Neutrophil (primary cell): ENCODE data around the gene APRT.
A peak's percentile ranks its signal among the peaks of the same experiment; 100 is the strongest.

ENCODE experiments used
- H3K27ac ChIP-seq: fragments of 200-600 bp; sonication (generic); 2 replicates; pipeline ENCODE4 v1.5.1; 2016; ENCODE audit warnings: mild to moderate bottlenecking, moderate library complexity
- H3K27me3 ChIP-seq: fragments of 200-600 bp; sonication (generic); 2 replicates; pipeline ENCODE4 v1.6.0; 2016; ENCODE audit warnings: mild to moderate bottlenecking
- H3K36me3 ChIP-seq: fragments of 200-600 bp; sonication (generic); 2 replicates; pipeline ENCODE4 v1.5.1; 2017
- H3K4me1 ChIP-seq, 2 experiments: fragments of 200-600 bp in 1 of 2; sonication (generic) in 1 of 2; 1 replicate in 1 of 2; 2 replicates in 1 of 2; pipeline versions ENCODE4 v1.5.1 to v1.6.1; 2013 to 2016; ENCODE audit warnings: low read depth in 1 of 2, low read length in 1 of 2, mild to moderate bottlenecking in 1 of 2, moderate library complexity in 1 of 2; ENCODE audit not compliant: control insufficient read depth in 1 of 2, insufficient read depth in 1 of 2
- H3K4me3 ChIP-seq, 2 experiments: fragments of 200-600 bp in 1 of 2; sonication (generic) in 1 of 2; 1 replicate in 1 of 2; 2 replicates in 1 of 2; pipeline ENCODE4 v1.5.1; 2013 to 2016; ENCODE audit warnings: low read depth in 1 of 2, low read length in 1 of 2, mild to moderate bottlenecking in 1 of 2, moderate library complexity in 1 of 2
- H3K9me3 ChIP-seq: fragments of 200-600 bp; sonication (generic); 2 replicates; pipeline ENCODE4 v1.5.1; 2016
- TF ChIP-seq, protein P1 (sequence below): fragments of 200-600 bp; sonication (generic); IDR thresholded peaks from 2 replicates; pipeline ENCODE4 v1.5.1; 2016; ENCODE audit warnings: antibody characterized with exemption

The APRT gene

DNA sequence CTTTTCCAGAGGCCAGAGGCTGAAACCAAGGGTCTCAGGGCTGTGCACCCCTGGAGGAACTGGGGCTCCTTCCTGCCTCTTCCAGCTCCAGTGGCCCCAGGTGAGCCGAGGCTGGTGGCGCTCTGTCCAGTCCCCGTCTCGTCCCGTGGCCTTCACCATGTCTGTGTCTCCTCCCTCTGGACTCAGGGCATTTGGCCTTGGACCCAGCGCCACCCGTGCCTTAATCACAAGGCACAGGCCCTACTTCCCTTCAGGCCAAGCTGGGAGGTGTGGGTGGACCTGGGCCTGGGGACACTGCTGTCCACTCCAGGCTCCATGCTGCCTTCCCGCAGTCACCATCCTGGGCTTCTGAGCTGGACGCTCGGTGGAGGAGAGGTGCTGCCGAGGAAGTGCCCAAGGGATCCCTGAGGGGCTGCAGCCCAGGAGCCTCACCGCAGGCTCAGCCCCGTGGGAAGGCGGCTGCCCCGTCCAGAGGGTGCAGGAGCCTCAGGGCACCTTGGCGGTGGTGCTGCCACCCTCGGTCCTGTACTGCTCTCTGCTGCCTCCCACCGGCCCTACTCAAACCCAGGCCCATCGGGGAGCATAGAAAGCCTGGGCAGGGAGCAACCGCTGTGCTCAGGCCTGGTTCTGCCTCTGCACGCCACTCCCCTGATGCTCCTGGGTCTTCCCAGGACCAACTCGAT, 9.6 kb upstream of the APRT start:
- Histone ChIP-seq H3K4me1 (no peaks in the 10 kb centered on the region), H3K4me3 (no peak overlapping the region), H3K9me3 (no peaks in the 10 kb centered on the region), H3K27me3 (no peaks in the 10 kb centered on the region), H3K36me3 (peaks cover 96% of the 10 kb centered on the region), H3K27ac (no peak overlapping the region)
- TF ChIP-seq, protein P1, sequence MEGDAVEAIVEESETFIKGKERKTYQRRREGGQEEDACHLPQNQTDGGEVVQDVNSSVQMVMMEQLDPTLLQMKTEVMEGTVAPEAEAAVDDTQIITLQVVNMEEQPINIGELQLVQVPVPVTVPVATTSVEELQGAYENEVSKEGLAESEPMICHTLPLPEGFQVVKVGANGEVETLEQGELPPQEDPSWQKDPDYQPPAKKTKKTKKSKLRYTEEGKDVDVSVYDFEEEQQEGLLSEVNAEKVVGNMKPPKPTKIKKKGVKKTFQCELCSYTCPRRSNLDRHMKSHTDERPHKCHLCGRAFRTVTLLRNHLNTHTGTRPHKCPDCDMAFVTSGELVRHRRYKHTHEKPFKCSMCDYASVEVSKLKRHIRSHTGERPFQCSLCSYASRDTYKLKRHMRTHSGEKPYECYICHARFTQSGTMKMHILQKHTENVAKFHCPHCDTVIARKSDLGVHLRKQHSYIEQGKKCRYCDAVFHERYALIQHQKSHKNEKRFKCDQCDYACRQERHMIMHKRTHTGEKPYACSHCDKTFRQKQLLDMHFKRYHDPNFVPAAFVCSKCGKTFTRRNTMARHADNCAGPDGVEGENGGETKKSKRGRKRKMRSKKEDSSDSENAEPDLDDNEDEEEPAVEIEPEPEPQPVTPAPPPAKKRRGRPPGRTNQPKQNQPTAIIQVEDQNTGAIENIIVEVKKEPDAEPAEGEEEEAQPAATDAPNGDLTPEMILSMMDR, result no peak

DNA sequence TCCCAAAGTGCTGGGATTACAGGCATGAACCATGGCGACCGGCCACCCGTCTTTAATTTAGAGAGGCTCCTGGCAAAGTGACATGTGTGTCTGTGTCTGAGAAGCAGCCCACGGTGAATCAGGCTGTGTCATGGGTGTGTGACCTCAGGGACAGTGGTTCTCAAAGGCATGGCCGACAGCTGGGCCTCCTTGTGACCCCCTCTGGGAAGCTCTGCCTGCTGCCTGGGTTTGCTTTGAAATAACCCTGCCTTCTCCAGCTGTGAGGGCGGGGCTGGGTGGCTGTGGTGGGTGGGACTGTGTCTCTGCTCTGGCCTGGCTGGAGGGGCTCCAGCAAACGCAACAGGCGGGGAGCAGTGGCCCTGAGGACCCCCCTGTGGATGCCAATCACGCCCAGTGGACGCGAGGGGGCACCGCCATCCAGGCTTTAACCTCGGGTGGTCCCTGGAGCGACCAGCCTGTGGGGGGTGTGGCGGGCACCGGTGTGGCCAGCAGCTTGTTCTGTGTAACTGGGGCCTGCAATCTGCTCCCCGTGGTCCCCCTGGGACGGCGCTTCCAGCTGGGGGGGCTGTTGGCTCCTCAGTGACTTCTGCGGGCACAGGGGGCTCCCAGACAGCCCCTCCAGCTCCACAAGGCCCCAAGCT, 8.8 kb upstream of the APRT start:
- Histone ChIP-seq H3K36me3 (peaks cover 96% of the 10 kb centered on the region), H3K27ac (no peak overlapping the region), H3K4me3 (no peak overlapping the region), H3K9me3 (no peaks in the 10 kb centered on the region), H3K4me1 (no peaks in the 10 kb centered on the region), H3K27me3 (no peaks in the 10 kb centered on the region)
- TF ChIP-seq, protein P1, result no peak

DNA sequence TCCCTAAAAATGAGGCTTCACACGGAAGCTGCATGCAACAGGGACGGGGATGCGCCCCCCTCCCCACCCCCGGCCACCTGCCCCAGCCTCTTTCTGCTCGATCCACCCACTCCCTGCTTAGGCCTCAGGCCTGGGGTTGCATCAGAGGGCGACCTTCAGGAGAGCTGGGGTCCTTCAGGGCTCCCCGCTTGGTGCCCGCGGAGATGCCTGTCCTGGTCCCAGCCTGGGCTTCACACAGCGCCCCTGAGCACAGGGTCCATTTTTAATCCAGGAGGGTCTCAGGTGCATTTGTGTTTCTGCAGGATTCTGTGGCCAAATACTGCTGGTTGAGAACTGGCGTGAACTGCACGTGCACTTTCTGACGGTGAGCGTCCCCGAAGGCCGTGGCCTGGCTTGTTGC, 7.4 kb upstream of the APRT start:
- TF ChIP-seq, protein P1, result no peak
- Histone ChIP-seq H3K4me3 (no peak overlapping the region), H3K27ac (peak overlapping the region; percentile 17), H3K4me1 (no peaks in the 10 kb centered on the region), H3K27me3 (no peaks in the 10 kb centered on the region), H3K9me3 (no peaks in the 10 kb centered on the region), H3K36me3 (peaks cover 96% of the 10 kb centered on the region)

DNA sequence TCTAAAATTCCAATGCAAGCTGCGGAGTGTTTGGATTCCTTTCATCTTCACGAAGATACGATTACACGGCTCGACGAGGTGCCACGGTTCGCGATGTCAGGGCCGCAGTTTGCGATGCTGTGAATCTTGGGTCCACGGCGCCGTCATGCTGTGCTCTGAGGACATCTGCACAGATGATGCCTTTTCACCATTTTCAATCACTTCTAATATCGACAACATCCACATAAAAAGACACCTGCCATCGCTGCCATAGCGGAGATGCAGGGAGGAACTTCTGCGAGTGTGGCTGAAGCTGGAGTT, 6.8 kb upstream of the APRT start:
- Histone ChIP-seq H3K27me3 (no peaks in the 10 kb centered on the region), H3K4me3 (no peak overlapping the region), H3K36me3 (peaks cover 93% of the 10 kb centered on the region), H3K27ac (peak overlapping the region; percentile 17), H3K4me1 (peaks cover 0 to under 1% of the 10 kb centered on the region in 2 experiments), H3K9me3 (no peaks in the 10 kb centered on the region)
- TF ChIP-seq, protein P1, result no peak

DNA sequence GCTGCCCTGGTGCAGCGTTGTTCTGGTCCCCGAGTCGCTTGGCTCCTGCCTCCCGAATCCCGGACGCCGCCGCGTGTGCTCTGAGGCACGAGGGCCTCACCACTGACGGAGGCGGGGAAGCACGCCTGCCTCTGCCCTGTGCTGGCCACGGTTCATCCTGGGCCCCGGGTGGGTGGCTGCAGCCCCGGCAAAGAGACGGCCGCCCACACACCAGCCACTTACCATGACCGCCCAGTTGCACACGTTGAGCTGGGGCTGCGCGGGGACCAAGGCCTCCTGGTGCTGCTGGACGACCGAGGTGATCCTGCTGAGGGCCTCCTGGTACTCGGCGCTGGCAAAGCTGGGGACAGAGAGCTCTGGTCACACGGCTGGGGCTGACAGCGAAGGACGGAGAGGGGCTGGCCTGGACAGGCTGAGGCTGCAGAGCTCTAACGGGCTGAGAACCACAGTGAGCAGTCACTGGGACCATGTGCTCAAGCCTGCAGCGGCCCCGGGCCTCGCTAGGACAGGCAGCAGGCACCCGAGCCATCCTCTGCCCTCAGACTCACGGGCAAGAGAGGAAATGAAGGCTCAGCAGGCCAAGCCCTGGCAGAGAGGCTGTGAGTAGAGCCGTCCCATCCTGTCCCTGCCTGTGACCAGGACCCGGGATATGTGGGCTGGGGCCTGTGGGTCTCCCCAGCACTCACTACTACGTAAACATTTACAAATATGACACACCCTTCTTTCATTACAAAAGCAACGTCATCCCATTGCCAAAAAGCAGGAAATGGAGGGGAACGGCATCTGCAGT, 6.3 kb upstream of the APRT start:
- TF ChIP-seq, protein P1, result no peak
- Histone ChIP-seq H3K27ac (no peak overlapping the region), H3K36me3 (peaks cover 88% of the 10 kb centered on the region), H3K4me1 (peaks cover 2 to 6% of the 10 kb centered on the region in 2 experiments), H3K9me3 (no peaks in the 10 kb centered on the region), H3K27me3 (no peaks in the 10 kb centered on the region), H3K4me3 (no peak overlapping the region)
